ENCODE results near the gene TAGLN. TPM values are rescaled to one million over a fixed set of nuclear protein-coding genes. Genes with fewer than 3 reads are reported as not detected.
"Not testable (repeated sequence)": the region's sequence is repeated elsewhere in the genome, so short reads cannot be mapped to it uniquely, and the experiment has no call there.

The TAGLN gene
- polyA plus RNA-seq, 3 donors = 115 to 160 (median 145) TPM

- DNase-seq (ENCODE audit: extremely low read depth in 1 of 11, low read depth in 9 of 11, low spot score in 4 of 11) = no peak
These were observed 3.9 kb downstream of the TAGLN start for GRCh38 chr11:117203069-117203407.

GRCh38 chr11:117204283-117205080, 5.3 kb downstream of the TAGLN start:
- no peak for DNase-seq (ENCODE audit: extremely low read depth in 1 of 11, low read depth in 9 of 11, low spot score in 4 of 11)

- DNase-seq (ENCODE audit: extremely low read depth in 1 of 11, low read depth in 9 of 11, low spot score in 4 of 11) = no peak
These were observed 6.1 kb downstream of the TAGLN start for GRCh38 chr11:117205211-117205818.

GRCh38 chr11:117206111-117206510, 6.9 kb downstream of the TAGLN start:
- not testable (repeated sequence) for DNase-seq (ENCODE audit: extremely low read depth in 1 of 11, low read depth in 9 of 11, low spot score in 4 of 11)

- not testable (repeated sequence) for DNase-seq (ENCODE audit: extremely low read depth in 1 of 11, low read depth in 9 of 11, low spot score in 4 of 11)
These were observed 7.7 kb downstream of the TAGLN start for GRCh38 chr11:117206859-117207258.

- not testable (repeated sequence) for DNase-seq (ENCODE audit: extremely low read depth in 1 of 11, low read depth in 9 of 11, low spot score in 4 of 11)
These were observed 8.3 kb downstream of the TAGLN start for GRCh38 chr11:117207481-117207880.

GRCh38 chr11:117208710-117209109, 9.5 kb downstream of the TAGLN start:
- not testable (repeated sequence) for DNase-seq (ENCODE audit: extremely low read depth in 1 of 11, low read depth in 9 of 11, low spot score in 4 of 11)

- DNase-seq (ENCODE audit: extremely low read depth in 1 of 11, low read depth in 9 of 11, low spot score in 4 of 11) = not testable (repeated sequence)
These were observed 10.4 kb downstream of the TAGLN start for GRCh38 chr11:117209351-117210125.

- DNase-seq (ENCODE audit: extremely low read depth in 1 of 11, low read depth in 9 of 11, low spot score in 4 of 11) = no peak
These were observed 11.4 kb downstream of the TAGLN start for GRCh38 chr11:117210620-117211019.

GRCh38 chr11:117212697-117213355, 13.7 kb downstream of the TAGLN start:
- no peak for DNase-seq (ENCODE audit: extremely low read depth in 1 of 11, low read depth in 9 of 11, low spot score in 4 of 11)

- no peak for DNase-seq (ENCODE audit: extremely low read depth in 1 of 11, low read depth in 9 of 11, low spot score in 4 of 11)
These were observed 15.4 kb downstream of the TAGLN start for GRCh38 chr11:117214404-117215110.

- DNase-seq (ENCODE audit: extremely low read depth in 1 of 11, low read depth in 9 of 11, low spot score in 4 of 11) = no peak
These were observed 18.2 kb downstream of the TAGLN start for GRCh38 chr11:117217141-117218084.

GRCh38 chr11:117218133-117218915, 19.2 kb downstream of the TAGLN start:
- no peak for DNase-seq (ENCODE audit: extremely low read depth in 1 of 11, low read depth in 9 of 11, low spot score in 4 of 11)

- DNase-seq (ENCODE audit: extremely low read depth in 1 of 11, low read depth in 9 of 11, low spot score in 4 of 11) = no peak
These were observed 19.8 kb downstream of the TAGLN start for GRCh38 chr11:117219001-117219400.

- no peak for DNase-seq (ENCODE audit: extremely low read depth in 1 of 11, low read depth in 9 of 11, low spot score in 4 of 11)
These were observed 20.3 kb downstream of the TAGLN start for GRCh38 chr11:117219455-117219854.

GRCh38 chr11:117219995-117220394, 20.8 kb downstream of the TAGLN start:
- no peak for DNase-seq (ENCODE audit: extremely low read depth in 1 of 11, low read depth in 9 of 11, low spot score in 4 of 11)

GRCh38 chr11:117220568-117220967, 21.4 kb downstream of the TAGLN start:
- no peak for DNase-seq (ENCODE audit: extremely low read depth in 1 of 11, low read depth in 9 of 11, low spot score in 4 of 11)

All from renal cortex interstitium (tissue), 11 donors.